Endothelial cell of umbilical vein (primary cell): ENCODE results near the gene PRKCZ. TPM values are rescaled to one million over a fixed set of nuclear protein-coding genes. Genes with fewer than 3 reads are reported as not detected.
A peak's percentile ranks its signal among the peaks of the same experiment; 100 is the strongest.

ENCODE experiments used
- BruUV-seq: library from RNA; stranded (reverse); fragments of 400-500 nt; replicated peaks from 2 replicates; lab custom pipeline; 2021; lab: Mats Ljungman, UMichigan
- CTCF ChIA-PET: fragments of 300-600, 350-600 bp; sonication (Branson Sonifier 250); formaldehyde crosslinking; loops from one replicate; lab custom pipeline; 2021; ENCODE audit warnings: antibody characterized with exemption, inconsistent platforms; lab: Charles Lee
- POLR2A ChIA-PET: fragments of 300-600, 350-600 bp; sonication (Branson Sonifier 250); formaldehyde crosslinking; loops from one replicate; lab custom pipeline; 2021; ENCODE audit warnings: antibody characterized with exemption, inconsistent platforms; lab: Charles Lee
- DNase-seq: peaks from one replicate; pipeline ENCODE4 v3.0.0-alpha.2; 2011; ENCODE audit warnings: low read depth, low spot score
- FAIRE-seq: peaks from 2 replicates; lab custom pipeline; 2011; peaks lifted over from hg19 to GRCh38; lab: Jason Lieb, UNC
- H2AFZ ChIP-seq: 2 replicates; pipeline ENCODE4 v1.6.0; 2012; ENCODE audit warnings: low read depth, low read length, control low read depth, inconsistent platforms
- H3K27ac ChIP-seq: 2 replicates; pipeline ENCODE4 v1.5.1; 2011; ENCODE audit warnings: low read depth, mild to moderate bottlenecking, control low read depth, low read length, moderate library complexity; ENCODE audit not compliant: insufficient read depth
- H3K27me3 ChIP-seq, 2 experiments: 2 replicates each; pipeline versions ENCODE4 v1.6.0 to v1.6.1; 2011; ENCODE audit warnings: low read length in 2 of 2, mixed read lengths in 1 of 2; ENCODE audit not compliant: control insufficient read depth in 2 of 2, insufficient read depth in 2 of 2
- H3K36me3 ChIP-seq, 2 experiments: 2 replicates in 1 of 2; 3 replicates in 1 of 2; pipeline ENCODE4 v1.5.1; 2011; ENCODE audit warnings: low read length in 2 of 2, mild to moderate bottlenecking in 1 of 2, moderate library complexity in 1 of 2; ENCODE audit not compliant: control insufficient read depth in 2 of 2, insufficient read depth in 2 of 2; ENCODE audit errors: extremely low read depth in 1 of 2
- H3K4me1 ChIP-seq: 3 replicates; pipeline ENCODE4 v1.5.1; 2011; ENCODE audit warnings: mild to moderate bottlenecking, low read length; ENCODE audit not compliant: control insufficient read depth, insufficient read depth; ENCODE audit errors: extremely low read depth
- H3K4me2 ChIP-seq: 2 replicates; pipeline ENCODE4 v1.6.1; 2011; ENCODE audit warnings: low read length, control low read depth, mixed read lengths; ENCODE audit not compliant: insufficient read depth
- H3K4me3 ChIP-seq, 3 experiments: fragments of 200-600 bp in 1 of 3; sonication (generic), shearing (Covaris generic) in 1 of 3; replicated peaks in 1 of 3; 2 replicates each; pipeline ENCODE4 v1.5.1; 2011 to 2016; ENCODE audit warnings: control low read depth in 3 of 3, low read length in 3 of 3, mild to moderate bottlenecking in 2 of 3, inconsistent platforms in 1 of 3, low read depth in 1 of 3, moderate library complexity in 1 of 3; ENCODE audit not compliant: insufficient read depth in 1 of 3
- H3K79me2 ChIP-seq: 2 replicates; pipeline ENCODE4 v1.6.0; 2012; ENCODE audit warnings: low read length, inconsistent platforms; ENCODE audit not compliant: control insufficient read depth, insufficient read depth
- H3K9ac ChIP-seq: replicated peaks from 2 replicates; pipeline ENCODE3; 2011; ENCODE audit warnings: low read length, control low read depth; ENCODE audit not compliant: insufficient read depth; ENCODE audit errors: extremely low read depth
- H3K9me1 ChIP-seq: replicated peaks from 3 replicates; pipeline ENCODE4 v1.6.0; 2011; ENCODE audit warnings: mild to moderate bottlenecking, low read length; ENCODE audit not compliant: control insufficient read depth, insufficient read depth; ENCODE audit errors: extremely low read depth
- H3K9me3 ChIP-seq: replicated peaks from 2 replicates; pipeline ENCODE4 v1.5.1; 2012; ENCODE audit warnings: low read length, inconsistent platforms; ENCODE audit not compliant: control insufficient read depth, insufficient read depth
- H4K20me1 ChIP-seq: replicated peaks from 2 replicates; pipeline ENCODE3; 2011; ENCODE audit warnings: mild to moderate bottlenecking, low read length; ENCODE audit not compliant: control insufficient read depth, insufficient read depth; ENCODE audit errors: extremely low read depth
- CTCF ChIP-seq, 2 donors: IDR thresholded peaks; 1 replicate in 1 of 2; 2 replicates in 1 of 2; pipeline ENCODE4 v1.5.1; 2011; ENCODE audit warnings: low read length in 2 of 2, mild to moderate bottlenecking in 2 of 2, moderate library complexity in 2 of 2, control low read depth in 1 of 2, inconsistent platforms in 1 of 2, low read depth in 1 of 2; ENCODE audit not compliant: insufficient read depth in 1 of 2; ENCODE audit errors: extremely low read depth in 1 of 2
- EZH2 ChIP-seq: IDR thresholded peaks from 2 replicates; pipeline ENCODE4 v1.6.1; 2012; ENCODE audit warnings: borderline replicate concordance, low read depth, mild to moderate bottlenecking, moderate library complexity, low read length, inconsistent platforms; ENCODE audit not compliant: severe bottlenecking
- FOS ChIP-seq: IDR thresholded peaks from 2 replicates; pipeline ENCODE4 v1.6.1; 2011; ENCODE audit warnings: mild to moderate bottlenecking, low read length, moderate library complexity, borderline replicate concordance; ENCODE audit not compliant: insufficient read depth
- GATA2 ChIP-seq: IDR thresholded peaks from 2 replicates; pipeline ENCODE4 v1.7.0; 2011; ENCODE audit warnings: low read depth, mild to moderate bottlenecking, moderate library complexity, mixed read lengths, low read length; ENCODE audit not compliant: insufficient read length, insufficient read depth
- JUN ChIP-seq: IDR thresholded peaks from 2 replicates; pipeline ENCODE4 v1.6.1; 2011; ENCODE audit warnings: borderline replicate concordance, low read depth; ENCODE audit not compliant: insufficient read length, insufficient read depth
- MAX ChIP-seq: IDR thresholded peaks from 2 replicates; pipeline ENCODE4 v1.6.1; 2011; ENCODE audit not compliant: insufficient read depth, insufficient read length
- MYC ChIP-seq: IDR thresholded peaks from one replicate; pipeline ENCODE4 v1.6.1; 2011; ENCODE audit warnings: mild to moderate bottlenecking, low read depth, low read length
- POLR2A ChIP-seq: IDR thresholded peaks from 2 replicates; pipeline ENCODE4 v1.6.1; 2012; ENCODE audit warnings: low read depth, mild to moderate bottlenecking, control low read depth, low read length
- POLR2AphosphoS5 ChIP-seq: IDR thresholded peaks from 2 replicates; pipeline ENCODE4 v1.6.1; 2012; ENCODE audit warnings: low read depth, mild to moderate bottlenecking, control low read depth, low read length, moderate library complexity; ENCODE audit not compliant: insufficient read depth
- dilution Hi-C: fragments of 300-500 bp; cut with MboI; formaldehyde crosslinking; loops from one replicate; pipeline ENCODE4 v1.15.0; 2019; ENCODE audit warnings: low sequenced_read_pairs; ENCODE audit not compliant: extremely low pct_ligation_motif_present
- intact Hi-C: fragments of 100-400 bp; cut with micrococcal nuclease; formaldehyde crosslinking; loops from one replicate; pipeline ENCODE4 v1.10.0; 2022
- polyA plus RNA-seq, 4 experiments: library from polyadenylated mRNA; depleted of rRNA in 3 of 4; stranded (reverse) in 3 of 4; unstranded in 1 of 4; fragments of >200 nt; gene quantifications; 2 replicates each; pipeline versions ENCODE4 v1.2.1 to v1.2.3, GENCODE V29; 2011 to 2012; ENCODE audit warnings: missing spikeins in 1 of 4
- total RNA-seq: library from RNA; stranded (reverse); gene quantifications from 2 replicates; pipeline ENCODE4 v1.2.3, GENCODE V29; 2021

PRKCZ gene
- total and polyA plus RNA-seq, 2 donors (not counting 3 experiments of a cell fraction or from before 2014, with no cell fraction given): 0.22 to 1.7 TPM

- CTCF ChIA-PET: interaction anchor here (1.3 to 2.1 kb wide), 2 partner anchors 32 to 65 kb away, joined by 10 to 13 read pairs; no protein-coding TSS in a partner anchor
- DNase-seq (no peak), FAIRE-seq (no peak)
- H3K9me1 ChIP-seq: no peaks in the 10 kb centered on the region
- H3K9ac ChIP-seq: no peak overlapping the region
- no TSS peak for BruUV-seq
- intact Hi-C loops (loop anchor here (1.0 kb wide), 1 partner anchor 66 kb away; no protein-coding TSS in a partner anchor), dilution Hi-C loops (no loop called here)
- H4K20me1 ChIP-seq: no peaks in the 10 kb centered on the region
- H3K4me3 ChIP-seq: no peak overlapping the region
- no peak overlapping the region for H3K27ac ChIP-seq
- H3K4me2 ChIP-seq: no peak overlapping the region
- no peaks in the 10 kb centered on the region for H3K36me3 ChIP-seq
- H3K4me1 ChIP-seq: no peaks in the 10 kb centered on the region
- H3K27me3 ChIP-seq: no peaks in the 10 kb centered on the region
- peak; percentile 23 to 33 for TF ChIP-seq CTCF (IDR thresholded peaks at IDR 0.05; ENCODE audit: extremely low read depth in 1 of 2, insufficient read depth in 1 of 2, low read depth in 1 of 2, low read length in 2 of 2)
- no peak for TF ChIP-seq JUN
- no peaks in the 10 kb centered on the region for H3K9me3 ChIP-seq
- POLR2A ChIA-PET: no interaction called here
- no peak overlapping the region for H2AFZ ChIP-seq
- H3K79me2 ChIP-seq: no peaks in the 10 kb centered on the region
Observed at GRCh38 chr1:2108213-2108876, 58.1 kb downstream of the PRKCZ start.

- Histone ChIP-seq H3K27me3 (no peaks in the 10 kb centered on the region), H2AFZ (no peak overlapping the region), H3K4me2 (no peak overlapping the region), H3K36me3 (no peaks in the 10 kb centered on the region), H3K9me3 (no peaks in the 10 kb centered on the region), H3K27ac (no peak overlapping the region), H3K4me1 (no peaks in the 10 kb centered on the region), H4K20me1 (no peaks in the 10 kb centered on the region), H3K9ac (no peak overlapping the region), H3K9me1 (no peaks in the 10 kb centered on the region), H3K4me3 (no peak overlapping the region), H3K79me2 (no peaks in the 10 kb centered on the region)
- FAIRE-seq (no peak), DNase-seq (no peak)
- ChIA-PET CTCF (interaction anchor here (1.3 to 2.1 kb wide), 2 partner anchors 31 to 65 kb away, joined by 10 to 13 read pairs; no protein-coding TSS in a partner anchor), POLR2A (no interaction called here)
- TF ChIP-seq FOS: no peak
- TF ChIP-seq MYC: no peak
- no peak for TF ChIP-seq POLR2AphosphoS5
- no peak for TF ChIP-seq MAX
- TF ChIP-seq POLR2A: no peak
- no peak for TF ChIP-seq GATA2
- TF ChIP-seq EZH2: no peak
- TF ChIP-seq JUN: no peak
- no peak for TF ChIP-seq CTCF (IDR thresholded peaks at IDR 0.05; ENCODE audit: extremely low read depth in 1 of 2, insufficient read depth in 1 of 2, low read depth in 1 of 2, low read length in 2 of 2)
- BruUV-seq: no TSS peak
- dilution Hi-C loops: no loop called here
- intact Hi-C loops: loop anchor here (1.0 kb wide), 1 partner anchor 65 kb away; no protein-coding TSS in a partner anchor
Observed at GRCh38 chr1:2108877-2109580, 58.8 kb downstream of the PRKCZ start.
